Vagina (tissue), 2 donors: ENCODE data around the gene USP47. TPM values are rescaled to one million over a fixed set of nuclear protein-coding genes. Genes with fewer than 3 reads are reported as not detected.

Experiments used
- DNase-seq, 2 donors: peaks; one replicate each; pipeline ENCODE4 v3.0.0-alpha.2; 2017; ENCODE audit errors: extremely low spot score in 2 of 2
- H3K27ac ChIP-seq: fragments of 200-600 bp; sonication (generic); one replicate; pipeline ENCODE4 v1.5.1; 2019
- H3K27me3 ChIP-seq: fragments of 200-600 bp; sonication (generic); one replicate; pipeline ENCODE4 v1.5.1; 2019
- H3K36me3 ChIP-seq, 2 donors: fragments of 200-600 bp; sonication (generic); one replicate each; pipeline ENCODE4 v1.5.1; 2017 to 2019
- H3K4me1 ChIP-seq: fragments of 200-600 bp; sonication (generic); one replicate; pipeline ENCODE4 v1.5.1; 2019
- H3K4me3 ChIP-seq, 2 donors: fragments of 200-600 bp; sonication (generic); 1 replicate in 1 of 2; 2 replicates in 1 of 2; pipeline ENCODE4 v1.5.1; 2016 to 2019
- H3K9me3 ChIP-seq: fragments of 200-600 bp; sonication (generic); one replicate; pipeline ENCODE4 v1.5.1; 2019
- POLR2A ChIP-seq, 2 donors: fragments of 450-650 bp; IDR thresholded peaks; one replicate each; pipeline ENCODE4 v1.6.1; 2017; ENCODE audit warnings: antibody characterized with exemption in 2 of 2, mild to moderate bottlenecking in 2 of 2, moderate library complexity in 2 of 2
- POLR2AphosphoS5 ChIP-seq, 2 donors: sonication (generic); formaldehyde crosslinking; IDR thresholded peaks; one replicate each; pipeline ENCODE4 v1.9.0; 2017; ENCODE audit warnings: antibody characterized with exemption in 2 of 2, mild to moderate bottlenecking in 2 of 2, low read depth in 1 of 2; ENCODE audit not compliant: insufficient read depth in 1 of 2
- intact Hi-C: fragments of 100-400 bp; cut with DNase I; formaldehyde crosslinking; loops from one replicate; pipeline ENCODE4 v1.15.1; 2023
- total RNA-seq: library from RNA; depleted of rRNA; stranded (reverse); fragments of >200 nt; gene quantifications from one replicate; pipeline ENCODE4 v1.2.3, GENCODE V29; 2016
- TF ChIP-seq, protein P1 (sequence below), 3 experiments: fragments of 450-650 bp in 2 of 3; fragments of 200-600 bp in 1 of 3; sonication (generic) in 1 of 3; IDR thresholded peaks; one replicate each; pipeline ENCODE4 v1.5.1; 2017 to 2019; ENCODE audit warnings: antibody characterized with exemption in 3 of 3, mild to moderate bottlenecking in 2 of 3, moderate library complexity in 2 of 3

The USP47 gene
- total RNA-seq, 1 donor from 2014 or later = 69.2 TPM

DNA sequence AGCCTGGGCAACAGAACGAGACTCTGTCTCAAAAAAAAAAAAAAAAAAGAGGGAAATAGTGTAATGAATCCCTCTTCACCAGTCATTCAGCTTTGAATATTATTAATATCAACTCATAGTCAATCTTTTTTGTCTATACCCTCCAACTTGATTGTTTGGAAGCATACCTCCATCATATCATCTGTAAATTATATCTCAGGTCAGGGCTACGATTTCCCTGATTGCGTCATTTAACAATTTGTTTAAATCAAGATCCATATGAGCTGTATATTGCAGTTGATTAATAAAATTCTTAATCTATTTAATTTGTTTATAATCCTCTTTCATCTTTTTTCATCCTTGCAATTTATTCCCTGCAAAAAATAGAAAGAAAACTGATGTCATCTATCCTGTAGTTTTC is 60.2 kb downstream of the USP47 start:
- Histone ChIP-seq H3K4me1 (no peaks in the 10 kb centered on the region), H3K4me3 (no peak overlapping the region), H3K36me3 (peaks cover 0 to 19% of the 10 kb centered on the region in 2 donors), H3K9me3 (no peaks in the 10 kb centered on the region), H3K27ac (no peak overlapping the region), H3K27me3 (no peaks in the 10 kb centered on the region)
- TF ChIP-seq, protein P1, sequence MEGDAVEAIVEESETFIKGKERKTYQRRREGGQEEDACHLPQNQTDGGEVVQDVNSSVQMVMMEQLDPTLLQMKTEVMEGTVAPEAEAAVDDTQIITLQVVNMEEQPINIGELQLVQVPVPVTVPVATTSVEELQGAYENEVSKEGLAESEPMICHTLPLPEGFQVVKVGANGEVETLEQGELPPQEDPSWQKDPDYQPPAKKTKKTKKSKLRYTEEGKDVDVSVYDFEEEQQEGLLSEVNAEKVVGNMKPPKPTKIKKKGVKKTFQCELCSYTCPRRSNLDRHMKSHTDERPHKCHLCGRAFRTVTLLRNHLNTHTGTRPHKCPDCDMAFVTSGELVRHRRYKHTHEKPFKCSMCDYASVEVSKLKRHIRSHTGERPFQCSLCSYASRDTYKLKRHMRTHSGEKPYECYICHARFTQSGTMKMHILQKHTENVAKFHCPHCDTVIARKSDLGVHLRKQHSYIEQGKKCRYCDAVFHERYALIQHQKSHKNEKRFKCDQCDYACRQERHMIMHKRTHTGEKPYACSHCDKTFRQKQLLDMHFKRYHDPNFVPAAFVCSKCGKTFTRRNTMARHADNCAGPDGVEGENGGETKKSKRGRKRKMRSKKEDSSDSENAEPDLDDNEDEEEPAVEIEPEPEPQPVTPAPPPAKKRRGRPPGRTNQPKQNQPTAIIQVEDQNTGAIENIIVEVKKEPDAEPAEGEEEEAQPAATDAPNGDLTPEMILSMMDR (IDR thresholded peaks at IDR 0.05) = no peak
- no peak for TF ChIP-seq POLR2A (IDR thresholded peaks at IDR 0.05)
- no peak for TF ChIP-seq POLR2AphosphoS5 (IDR thresholded peaks at IDR 0.05; ENCODE audit: insufficient read depth in 1 of 2, low read depth in 1 of 2)
- intact Hi-C loops = no loop called here
- DNase-seq = no peak

DNA sequence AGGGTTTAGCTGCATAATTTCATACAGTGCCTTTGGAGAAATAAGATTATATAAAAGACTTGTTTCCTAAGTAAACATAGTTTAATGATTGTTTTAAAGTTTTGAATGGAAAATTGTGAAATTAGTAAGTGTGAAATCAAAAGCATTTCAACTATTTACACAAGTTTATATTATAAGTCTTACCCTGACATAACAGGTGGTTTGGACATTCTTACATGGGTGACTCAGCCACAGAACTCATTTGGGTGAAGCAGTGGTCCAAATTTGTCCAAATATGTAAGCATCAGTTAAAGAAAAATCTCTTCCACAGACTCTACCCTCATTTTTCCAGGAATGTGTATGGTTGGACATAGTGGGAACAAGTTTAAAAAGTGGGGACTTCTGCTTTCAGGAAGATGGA is 68.0 kb downstream of the USP47 start:
- TF ChIP-seq, protein P1 (IDR thresholded peaks at IDR 0.05) = no peak
- no peak for TF ChIP-seq POLR2A (IDR thresholded peaks at IDR 0.05)
- no peak for TF ChIP-seq POLR2AphosphoS5 (IDR thresholded peaks at IDR 0.05; ENCODE audit: insufficient read depth in 1 of 2, low read depth in 1 of 2)
- Histone ChIP-seq H3K27ac (no peak overlapping the region), H3K4me1 (no peaks in the 10 kb centered on the region), H3K27me3 (no peaks in the 10 kb centered on the region), H3K9me3 (no peaks in the 10 kb centered on the region), H3K4me3 (no peak overlapping the region), H3K36me3 (peaks cover 0 to 34% of the 10 kb centered on the region in 2 donors)
- DNase-seq = no peak
- intact Hi-C loops = no loop called here

DNA sequence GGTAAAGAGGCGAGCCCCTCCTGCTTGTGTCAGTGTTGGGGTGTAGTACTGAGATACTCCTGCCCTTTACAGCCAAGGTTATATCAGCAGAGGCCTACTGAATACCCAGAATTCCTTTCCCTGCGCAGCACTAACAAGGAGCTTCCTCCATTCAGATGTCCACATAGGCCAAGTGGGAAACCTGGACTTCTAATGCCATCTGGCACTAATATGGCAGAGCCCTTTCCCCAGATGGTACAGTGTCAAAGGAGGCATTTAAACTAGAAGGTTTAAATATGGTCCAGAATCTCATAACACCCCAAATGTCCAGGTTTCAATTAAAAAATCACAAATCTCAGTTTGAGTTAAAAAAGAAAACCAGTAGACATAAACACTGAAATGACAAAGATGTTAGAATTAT is 68.8 kb downstream of the USP47 start:
- no peaks in the 10 kb centered on the region for H3K4me1 ChIP-seq
- TF ChIP-seq POLR2AphosphoS5 (IDR thresholded peaks at IDR 0.05; ENCODE audit: insufficient read depth in 1 of 2, low read depth in 1 of 2) (no peak), POLR2A (IDR thresholded peaks at IDR 0.05) (no peak)
- TF ChIP-seq, protein P1 (IDR thresholded peaks at IDR 0.05) = no peak
- no peak for DNase-seq
- H3K4me3 ChIP-seq = no peak overlapping the region
- peaks cover 0 to 31% of the 10 kb centered on the region in 2 donors for H3K36me3 ChIP-seq
- no peak overlapping the region for H3K27ac ChIP-seq
- intact Hi-C loops = no loop called here
- no peaks in the 10 kb centered on the region for H3K9me3 ChIP-seq
- no peaks in the 10 kb centered on the region for H3K27me3 ChIP-seq

DNA sequence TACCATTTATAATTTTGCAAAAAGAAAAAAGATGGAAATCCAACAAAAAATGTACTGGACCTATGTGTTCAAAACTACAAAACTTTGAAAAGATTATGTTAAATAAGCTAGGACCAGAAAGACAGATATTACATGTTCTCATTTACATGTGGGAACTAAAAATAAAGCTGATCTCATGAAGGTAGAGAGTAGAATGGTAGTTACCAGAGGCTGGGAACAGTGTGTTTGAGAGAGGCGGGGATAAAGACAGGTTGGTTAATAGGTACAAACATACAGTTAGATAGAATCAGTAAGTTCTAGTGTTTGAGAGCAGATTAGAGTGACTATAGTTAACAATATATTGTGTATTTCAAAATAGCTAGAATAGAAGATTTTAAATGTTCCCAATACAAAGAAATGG is 71.6 kb downstream of the USP47 start:
- intact Hi-C loops = no loop called here
- Histone ChIP-seq H3K27me3 (no peaks in the 10 kb centered on the region), H3K9me3 (no peaks in the 10 kb centered on the region), H3K27ac (no peak overlapping the region), H3K4me1 (no peaks in the 10 kb centered on the region), H3K4me3 (no peak overlapping the region), H3K36me3 (peaks cover 0 to 13% of the 10 kb centered on the region in 2 donors)
- TF ChIP-seq, protein P1 (IDR thresholded peaks at IDR 0.05) = no peak
- TF ChIP-seq POLR2AphosphoS5 (IDR thresholded peaks at IDR 0.05; ENCODE audit: insufficient read depth in 1 of 2, low read depth in 1 of 2) (no peak), POLR2A (IDR thresholded peaks at IDR 0.05) (no peak)
- DNase-seq = no peak

DNA sequence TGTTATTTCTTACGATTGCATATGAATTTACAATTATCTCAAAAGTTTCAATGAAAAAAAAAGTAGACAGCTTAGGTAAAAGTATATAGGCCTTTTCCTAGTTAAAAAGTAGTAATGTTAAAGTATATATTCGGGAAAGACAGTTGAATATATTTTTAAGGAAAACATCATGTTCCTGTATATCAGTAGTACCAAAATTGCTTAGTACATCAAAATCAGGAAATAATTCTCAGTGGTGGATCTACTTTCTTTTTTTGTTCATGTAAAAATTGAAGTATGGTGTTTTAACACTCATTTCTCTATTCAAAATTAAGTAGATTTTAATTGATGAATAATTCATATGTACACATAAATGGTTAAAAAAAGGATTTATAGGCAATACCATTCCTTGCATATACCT is 73.9 kb downstream of the USP47 start:
- DNase-seq = no peak
- peaks cover 0 to 3% of the 10 kb centered on the region in 2 donors for H3K36me3 ChIP-seq
- intact Hi-C loops = no loop called here

More for the DNA sequence above, 73.9 kb downstream of the USP47 start:
- Histone ChIP-seq H3K4me3 (no peak overlapping the region), H3K27ac (no peak overlapping the region), H3K4me1 (no peaks in the 10 kb centered on the region), H3K9me3 (no peaks in the 10 kb centered on the region), H3K27me3 (no peaks in the 10 kb centered on the region)
- no peak for TF ChIP-seq POLR2A (IDR thresholded peaks at IDR 0.05)
- TF ChIP-seq, protein P1 (IDR thresholded peaks at IDR 0.05) = no peak
